Endothelial cell of hepatic sinusoid (primary cell): ENCODE data around the gene SLC13A3.

Source experiments
- in situ Hi-C: cut with HindIII; loops from 2 replicates; pipeline ENCODE4 v1.10.0; 2017; ENCODE audit warnings: low sequenced_read_pairs

Gene SLC13A3

GRCh38 chr20:46651091-46651962, at the start of gene SLC13A3:
Gene SLC13A3 (minus strand): TSS chr20:46651459. CDS start chr20:46651421, 38 bp downstream.
- in situ Hi-C loops: no loop called here

- in situ Hi-C loops: no loop called here
Measured at GRCh38 chr20:46701057-46701456, 49.8 kb upstream of the SLC13A3 start.

GRCh38 chr20:46700481-46700880, 49.2 kb upstream of the SLC13A3 start:
- in situ Hi-C loops: no loop called here

- in situ Hi-C loops: no loop called here
Measured at GRCh38 chr20:46699651-46700359, 48.5 kb upstream of the SLC13A3 start.

GRCh38 chr20:46698788-46699187, 47.5 kb upstream of the SLC13A3 start:
- in situ Hi-C loops: no loop called here

- in situ Hi-C loops: no loop called here
Measured at GRCh38 chr20:46696791-46697279, 45.6 kb upstream of the SLC13A3 start.

- in situ Hi-C loops: no loop called here
Measured at GRCh38 chr20:46695892-46696291, 44.6 kb upstream of the SLC13A3 start.

- in situ Hi-C loops: no loop called here
Measured at GRCh38 chr20:46694484-46694883, 43.2 kb upstream of the SLC13A3 start.

- in situ Hi-C loops: no loop called here
Measured at GRCh38 chr20:46691196-46691595, 39.9 kb upstream of the SLC13A3 start.

GRCh38 chr20:46690219-46691106, 39.2 kb upstream of the SLC13A3 start:
- in situ Hi-C loops: no loop called here

GRCh38 chr20:46689754-46690085, 38.5 kb upstream of the SLC13A3 start:
- in situ Hi-C loops: no loop called here

GRCh38 chr20:46689082-46689753, 38.0 kb upstream of the SLC13A3 start, which contains the start of gene TP53RK:
Gene TP53RK (minus strand): TSS chr20:46689444. CDS start chr20:46689414, 30 bp downstream.
- in situ Hi-C loops: no loop called here

- in situ Hi-C loops: no loop called here
Measured at GRCh38 chr20:46688151-46689081, 37.2 kb upstream of the SLC13A3 start.

GRCh38 chr20:46683939-46684750, 32.9 kb upstream of the SLC13A3 start:
- in situ Hi-C loops: no loop called here

- in situ Hi-C loops: no loop called here
Measured at GRCh38 chr20:46683668-46683938, 32.3 kb upstream of the SLC13A3 start.

GRCh38 chr20:46683011-46683667, 31.9 kb upstream of the SLC13A3 start:
- in situ Hi-C loops: no loop called here

- in situ Hi-C loops: no loop called here
Measured at GRCh38 chr20:46682063-46682821, 31.0 kb upstream of the SLC13A3 start.
